Measurements from ENCODE around the gene NXN. TPM values are rescaled to one million over a fixed set of nuclear protein-coding genes. Genes with fewer than 3 reads are reported as not detected.
A peak's percentile ranks its signal among the peaks of the same experiment; 100 is the strongest.

Gene NXN
- polyA plus RNA-seq, 1 of the 3 experiments (the other 2 are of a cell fraction), result 23.9 TPM

DNA sequence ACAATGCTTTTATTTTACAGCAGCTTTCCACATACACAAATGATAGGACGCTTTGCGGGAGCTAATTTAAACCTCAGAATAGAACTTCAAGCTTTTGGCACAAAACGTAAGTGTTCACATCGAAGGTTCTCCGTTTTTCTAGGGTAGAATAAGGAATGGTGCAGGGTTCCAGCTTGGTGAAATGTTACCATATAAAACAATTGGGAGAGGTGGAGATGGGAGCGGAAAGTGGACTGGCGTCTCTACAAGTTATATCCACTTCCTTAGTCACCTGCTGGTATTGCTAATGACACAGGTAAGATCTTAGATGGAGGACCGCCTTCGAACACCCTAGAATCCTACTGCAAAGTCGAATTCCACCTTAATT, 1.7 kb upstream of the NXN start:
- no peaks in the 10 kb centered on the region for H3K9me3 ChIP-seq
- no peak overlapping the region for H3K4me2 ChIP-seq
- H3K27ac ChIP-seq (ENCODE audit: low read depth in 2 of 2, low read length in 1 of 2), result no peak overlapping the region
- peaks cover 25% of the 10 kb centered on the region for H3K79me2 ChIP-seq (ENCODE audit: insufficient read depth)
- TF ChIP-seq MXI1 (IDR thresholded peaks at IDR 0.05; ENCODE audit: low read depth, low read length) (no peak), POLR2AphosphoS5 (IDR thresholded peaks at IDR 0.05; ENCODE audit: low read depth, low read length) (no peak), SMC3 (IDR thresholded peaks at IDR 0.05; ENCODE audit: low read depth, low read length) (no peak), FOSL2 (IDR thresholded peaks at IDR 0.05; ENCODE audit: borderline replicate concordance, low read depth) (no peak), GATA2 (CRISPR knock-in tag; IDR thresholded peaks at IDR 0.05) (no peak), NFIC (IDR thresholded peaks at IDR 0.05; ENCODE audit: borderline replicate concordance) (no peak), RXRA (IDR thresholded peaks at IDR 0.05; ENCODE audit: borderline replicate concordance, low read depth) (no peak)
- TF ChIP-seq, protein P1, sequence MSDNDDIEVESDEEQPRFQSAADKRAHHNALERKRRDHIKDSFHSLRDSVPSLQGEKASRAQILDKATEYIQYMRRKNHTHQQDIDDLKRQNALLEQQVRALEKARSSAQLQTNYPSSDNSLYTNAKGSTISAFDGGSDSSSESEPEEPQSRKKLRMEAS (IDR thresholded peaks at IDR 0.05; ENCODE audit: low read depth), result no peak
- no peak for DNase-seq
- peak overlapping the region; percentile 42; the same call in 1 of the 2 replicates for H2AFZ ChIP-seq (ENCODE audit: low read depth)
- CTCF ChIA-PET, result interaction anchor here (0.6 to 5.1 kb wide), 59 partner anchors 8 to 604 kb away, joined by 3 to 155 read pairs (median 5); partner anchors contain the start of genes GEMIN4, GLOD4, MRM3 and TIMM22
- H3K36me3 ChIP-seq (replicated peaks in 1 of 2; ENCODE audit: control insufficient read depth in 1 of 2, insufficient read depth in 2 of 2, low read length in 1 of 2), result no peaks in the 10 kb centered on the region
- H3F3A ChIP-seq (replicated peaks; ENCODE audit: insufficient read depth), result peaks cover 3% of the 10 kb centered on the region
- POLR2A ChIA-PET, result interaction anchor here (0.9 to 1.2 kb wide), 2 partner anchors 186 to 199 kb away, joined by 3 to 8 read pairs; partner anchors contain the start of genes GLOD4 and MRM3
- H3K27me3 ChIP-seq (ENCODE audit: insufficient read depth), result peaks cover 16% of the 10 kb centered on the region
- peaks cover 12% of the 10 kb centered on the region for H4K20me1 ChIP-seq (ENCODE audit: insufficient read depth)
- WGBS (ENCODE audit: low lambda C conversion rate), result 40% methylated on average over 10 of the region's 10 CpGs
- no peak overlapping the region for H3K9ac ChIP-seq
- H3K4me3 ChIP-seq (ENCODE audit: low read depth in 2 of 2, low read length in 1 of 2), result peak overlapping the region in 1 of 2 experiments; percentile 44; a peak in 1 of 4 replicates
- H3K9me2 ChIP-seq, result no peaks in the 10 kb centered on the region
- H3K4me1 ChIP-seq (ENCODE audit: control insufficient read depth in 1 of 2, insufficient read depth in 2 of 2, low read depth in 1 of 2, low read length in 1 of 2), result peaks cover 0 to 10% of the 10 kb centered on the region in 2 experiments; a peak in 2 of 4 replicates

GRCh38 chr17:980406-981291, 1.1 kb upstream of the NXN start:
- no peaks in the 10 kb centered on the region for H3K9me2 ChIP-seq
- ChIA-PET CTCF (interaction anchor here (0.6 to 5.1 kb wide), 67 partner anchors 8 to 604 kb away, joined by 3 to 155 read pairs (median 4); partner anchors contain the start of genes GEMIN4, GLOD4, MRM3 and RFLNB), POLR2A (interaction anchor here (0.9 to 1.2 kb wide), 2 partner anchors 185 to 199 kb away, joined by 3 to 8 read pairs; partner anchors contain the start of genes GLOD4 and MRM3)
- H3K27ac ChIP-seq (ENCODE audit: low read depth in 2 of 2, low read length in 1 of 2), result peak overlapping the region; percentile 8 to 32; a peak in 2 of 4 replicates
- H3K9ac ChIP-seq, result peak overlapping the region; percentile 26; the same call in 1 of the 2 replicates
- peak overlapping the region; percentile 54 to 71 for H3K4me3 ChIP-seq (ENCODE audit: low read depth in 2 of 2, low read length in 1 of 2)
- H3K36me3 ChIP-seq (replicated peaks in 1 of 2; ENCODE audit: control insufficient read depth in 1 of 2, insufficient read depth in 2 of 2, low read length in 1 of 2), result no peaks in the 10 kb centered on the region
- peak overlapping the region; percentile 95; the same call in 1 of the 2 replicates for H2AFZ ChIP-seq (ENCODE audit: low read depth)
- 33% methylated on average over 34 of the region's 43 CpGs for WGBS (ENCODE audit: low lambda C conversion rate)
- DNase-seq, result peak; percentile 80
- peaks cover 31% of the 10 kb centered on the region for H3K79me2 ChIP-seq (ENCODE audit: insufficient read depth)
- H3K4me2 ChIP-seq, result peak overlapping the region; percentile 79
- peaks cover 13% of the 10 kb centered on the region for H4K20me1 ChIP-seq (ENCODE audit: insufficient read depth)
- H3K4me1 ChIP-seq (ENCODE audit: control insufficient read depth in 1 of 2, insufficient read depth in 2 of 2, low read depth in 1 of 2, low read length in 1 of 2), result peaks cover 0 to 10% of the 10 kb centered on the region in 2 experiments; a peak in 2 of 4 replicates
- peaks cover 17% of the 10 kb centered on the region for H3K27me3 ChIP-seq (ENCODE audit: insufficient read depth)
- TF ChIP-seq, protein P1 (IDR thresholded peaks at IDR 0.05; ENCODE audit: low read depth), result peak; percentile 56; the same call in 1 of the 2 replicates
- TF ChIP-seq REST (IDR thresholded peaks at IDR 0.05; ENCODE audit: low read depth, low read length) (no peak), RAD21 (IDR thresholded peaks at IDR 0.05; ENCODE audit: low read length) (peak; percentile 97), SMC3 (IDR thresholded peaks at IDR 0.05; ENCODE audit: low read depth, low read length) (peak; percentile 71), CHD2 (IDR thresholded peaks at IDR 0.05; ENCODE audit: low read length, partially characterized antibody) (no peak)
- TF ChIP-seq, protein P2, sequence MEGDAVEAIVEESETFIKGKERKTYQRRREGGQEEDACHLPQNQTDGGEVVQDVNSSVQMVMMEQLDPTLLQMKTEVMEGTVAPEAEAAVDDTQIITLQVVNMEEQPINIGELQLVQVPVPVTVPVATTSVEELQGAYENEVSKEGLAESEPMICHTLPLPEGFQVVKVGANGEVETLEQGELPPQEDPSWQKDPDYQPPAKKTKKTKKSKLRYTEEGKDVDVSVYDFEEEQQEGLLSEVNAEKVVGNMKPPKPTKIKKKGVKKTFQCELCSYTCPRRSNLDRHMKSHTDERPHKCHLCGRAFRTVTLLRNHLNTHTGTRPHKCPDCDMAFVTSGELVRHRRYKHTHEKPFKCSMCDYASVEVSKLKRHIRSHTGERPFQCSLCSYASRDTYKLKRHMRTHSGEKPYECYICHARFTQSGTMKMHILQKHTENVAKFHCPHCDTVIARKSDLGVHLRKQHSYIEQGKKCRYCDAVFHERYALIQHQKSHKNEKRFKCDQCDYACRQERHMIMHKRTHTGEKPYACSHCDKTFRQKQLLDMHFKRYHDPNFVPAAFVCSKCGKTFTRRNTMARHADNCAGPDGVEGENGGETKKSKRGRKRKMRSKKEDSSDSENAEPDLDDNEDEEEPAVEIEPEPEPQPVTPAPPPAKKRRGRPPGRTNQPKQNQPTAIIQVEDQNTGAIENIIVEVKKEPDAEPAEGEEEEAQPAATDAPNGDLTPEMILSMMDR (IDR thresholded peaks at IDR 0.05), result peak; percentile 73
- no peaks in the 10 kb centered on the region for H3K9me3 ChIP-seq
- peaks cover 3% of the 10 kb centered on the region for H3F3A ChIP-seq (replicated peaks; ENCODE audit: insufficient read depth)
